Measurements from ENCODE around the gene GALNT14. TPM values are rescaled to one million over a fixed set of nuclear protein-coding genes. Genes with fewer than 3 reads are reported as not detected.

GALNT14 gene
- total and polyA plus RNA-seq, 2 donors (not counting 1 experiment from before 2014, with no cell fraction given): 3.1 to 6.2 TPM

DNA sequence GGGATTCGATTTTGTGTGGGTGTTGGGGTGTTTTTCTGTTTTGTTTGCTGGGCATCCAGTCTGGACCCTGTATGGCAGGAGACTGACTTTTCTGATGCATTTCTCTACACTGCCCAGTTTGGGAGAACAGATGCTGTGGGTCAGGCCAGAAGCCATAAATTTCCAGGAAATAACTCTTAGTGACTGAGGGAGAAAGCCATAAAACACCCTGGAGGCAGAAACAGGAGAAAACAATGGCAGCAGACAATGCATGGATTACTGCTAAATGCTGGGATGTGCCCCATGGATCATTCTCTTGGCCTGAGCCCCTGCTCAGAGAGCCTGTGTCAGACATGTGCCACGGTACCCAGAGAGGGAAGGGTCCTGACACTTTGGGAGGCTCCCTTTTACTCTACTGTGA is 197.4 kb downstream of the GALNT14 start:
- no peak overlapping the region for H3K9ac ChIP-seq (ENCODE audit: low read length)
- H3K4me3 ChIP-seq (ENCODE audit: control extremely low read depth in 1 of 5, extremely low read depth in 1 of 5, insufficient read depth in 1 of 5, low read depth in 2 of 5, low read length in 4 of 5): no peak overlapping the region
- no peak for TF ChIP-seq EZH2 (IDR thresholded peaks at IDR 0.05; ENCODE audit: borderline replicate concordance, insufficient read depth, low read depth, low read length, poor library complexity, severe bottlenecking)
- TF ChIP-seq, protein P1, sequence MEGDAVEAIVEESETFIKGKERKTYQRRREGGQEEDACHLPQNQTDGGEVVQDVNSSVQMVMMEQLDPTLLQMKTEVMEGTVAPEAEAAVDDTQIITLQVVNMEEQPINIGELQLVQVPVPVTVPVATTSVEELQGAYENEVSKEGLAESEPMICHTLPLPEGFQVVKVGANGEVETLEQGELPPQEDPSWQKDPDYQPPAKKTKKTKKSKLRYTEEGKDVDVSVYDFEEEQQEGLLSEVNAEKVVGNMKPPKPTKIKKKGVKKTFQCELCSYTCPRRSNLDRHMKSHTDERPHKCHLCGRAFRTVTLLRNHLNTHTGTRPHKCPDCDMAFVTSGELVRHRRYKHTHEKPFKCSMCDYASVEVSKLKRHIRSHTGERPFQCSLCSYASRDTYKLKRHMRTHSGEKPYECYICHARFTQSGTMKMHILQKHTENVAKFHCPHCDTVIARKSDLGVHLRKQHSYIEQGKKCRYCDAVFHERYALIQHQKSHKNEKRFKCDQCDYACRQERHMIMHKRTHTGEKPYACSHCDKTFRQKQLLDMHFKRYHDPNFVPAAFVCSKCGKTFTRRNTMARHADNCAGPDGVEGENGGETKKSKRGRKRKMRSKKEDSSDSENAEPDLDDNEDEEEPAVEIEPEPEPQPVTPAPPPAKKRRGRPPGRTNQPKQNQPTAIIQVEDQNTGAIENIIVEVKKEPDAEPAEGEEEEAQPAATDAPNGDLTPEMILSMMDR (IDR thresholded peaks at IDR 0.05): no peak
- Mint-ChIP-seq H3K9me3 (ENCODE audit: insufficient read depth) (no peaks in the 10 kb centered on the region), H3K4me1 (no peaks in the 10 kb centered on the region), H3K27ac (no peak overlapping the region), H3K4me3 (no peak overlapping the region), H3K27me3 (no peaks in the 10 kb centered on the region)
- H3K27me3 ChIP-seq (replicated peaks in 1 of 4; ENCODE audit: control extremely low read depth in 1 of 4, control insufficient read depth in 3 of 4, insufficient read depth in 4 of 4, low read length in 3 of 4): no peaks in the 10 kb centered on the region
- no peaks in the 10 kb centered on the region for H3K9me3 ChIP-seq (ENCODE audit: control extremely low read depth in 1 of 3, control insufficient read depth in 2 of 3, insufficient read depth in 1 of 3, low read length in 2 of 3)
- no peak overlapping the region for H2AFZ ChIP-seq (ENCODE audit: insufficient read depth, low read depth, low read length, poor library complexity, severe bottlenecking)
- CTCF ChIA-PET: no interaction called here
- H3K79me2 ChIP-seq (ENCODE audit: control insufficient read depth, insufficient read depth, low read length): no peaks in the 10 kb centered on the region
- DNase-seq (no peak), ATAC-seq (ENCODE audit: low read depth) (no peak)
- no peak overlapping the region for H3K4me2 ChIP-seq (replicated peaks; ENCODE audit: low read depth, low read length, poor library complexity, severe bottlenecking)
- H4K20me1 ChIP-seq (ENCODE audit: control insufficient read depth, insufficient read depth, low read length, poor library complexity, severe bottlenecking): no peaks in the 10 kb centered on the region
- WGBS (ENCODE audit: insufficient coverage): 100% methylated on average over 1 of the region's 2 CpGs
- H3K27ac ChIP-seq (ENCODE audit: low read length in 2 of 2): no peak overlapping the region
- H3K4me1 ChIP-seq (ENCODE audit: control insufficient read depth in 2 of 2, insufficient read depth in 2 of 2, low read length in 2 of 2): no peaks in the 10 kb centered on the region
- POLR2A ChIA-PET: no interaction called here
- no peaks in the 10 kb centered on the region for H3K36me3 ChIP-seq (replicated peaks in 1 of 2; ENCODE audit: control extremely low read depth in 1 of 2, control insufficient read depth in 1 of 2, extremely low read depth in 1 of 2, insufficient read depth in 2 of 2, low read length in 1 of 2)
- intact Hi-C loops (cut with micrococcal nuclease): no loop called here

DNA sequence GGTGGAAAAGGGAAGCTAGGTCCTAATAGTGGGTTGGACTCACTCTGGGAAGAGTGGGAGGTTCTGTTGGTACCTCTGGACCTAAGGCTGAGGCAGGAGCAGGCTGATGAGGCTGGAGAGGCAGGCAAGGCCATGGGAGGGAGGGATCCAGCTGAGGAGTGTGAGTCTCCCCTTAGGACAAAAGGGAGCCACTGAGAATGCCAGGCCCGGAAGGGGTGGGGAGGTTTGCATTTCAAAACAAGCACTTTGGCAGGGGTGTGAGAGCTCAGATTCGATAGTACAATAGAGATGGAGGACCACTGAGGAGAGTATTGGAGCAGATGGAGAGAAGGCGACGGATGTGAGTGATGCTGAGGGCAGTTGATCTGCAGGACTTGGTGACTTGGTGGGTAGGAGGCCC is 198.9 kb downstream of the GALNT14 start:
- Mint-ChIP-seq H3K4me1 (no peaks in the 10 kb centered on the region), H3K27ac (no peak overlapping the region), H3K4me3 (no peak overlapping the region), H3K27me3 (no peaks in the 10 kb centered on the region), H3K9me3 (ENCODE audit: insufficient read depth) (no peaks in the 10 kb centered on the region)
- TF ChIP-seq, protein P1 (IDR thresholded peaks at IDR 0.05): no peak
- TF ChIP-seq EZH2 (IDR thresholded peaks at IDR 0.05; ENCODE audit: borderline replicate concordance, insufficient read depth, low read depth, low read length, poor library complexity, severe bottlenecking): no peak
- Histone ChIP-seq H3K9ac (ENCODE audit: low read length) (no peak overlapping the region), H3K36me3 (replicated peaks in 1 of 2; ENCODE audit: control extremely low read depth in 1 of 2, control insufficient read depth in 1 of 2, extremely low read depth in 1 of 2, insufficient read depth in 2 of 2, low read length in 1 of 2) (no peaks in the 10 kb centered on the region), H4K20me1 (ENCODE audit: control insufficient read depth, insufficient read depth, low read length, poor library complexity, severe bottlenecking) (no peaks in the 10 kb centered on the region), H3K4me1 (ENCODE audit: control insufficient read depth in 2 of 2, insufficient read depth in 2 of 2, low read length in 2 of 2) (no peaks in the 10 kb centered on the region), H3K27ac (ENCODE audit: low read length in 2 of 2) (no peak overlapping the region), H3K9me3 (ENCODE audit: control extremely low read depth in 1 of 3, control insufficient read depth in 2 of 3, insufficient read depth in 1 of 3, low read length in 2 of 3) (no peaks in the 10 kb centered on the region), H2AFZ (ENCODE audit: insufficient read depth, low read depth, low read length, poor library complexity, severe bottlenecking) (no peak overlapping the region), H3K79me2 (ENCODE audit: control insufficient read depth, insufficient read depth, low read length) (no peaks in the 10 kb centered on the region), H3K4me3 (ENCODE audit: control extremely low read depth in 1 of 5, extremely low read depth in 1 of 5, insufficient read depth in 1 of 5, low read depth in 2 of 5, low read length in 4 of 5) (no peak overlapping the region), H3K4me2 (replicated peaks; ENCODE audit: low read depth, low read length, poor library complexity, severe bottlenecking) (no peak overlapping the region), H3K27me3 (replicated peaks in 1 of 4; ENCODE audit: control extremely low read depth in 1 of 4, control insufficient read depth in 3 of 4, insufficient read depth in 4 of 4, low read length in 3 of 4) (no peaks in the 10 kb centered on the region)
- WGBS (ENCODE audit: insufficient coverage): 100% methylated on average over 1 of the region's 4 CpGs
- POLR2A ChIA-PET: no interaction called here
- DNase-seq (no peak), ATAC-seq (ENCODE audit: low read depth) (no peak)
- intact Hi-C loops (cut with micrococcal nuclease): no loop called here
- CTCF ChIA-PET: no interaction called here

Data from B cell (primary cell).